Prostate gland (tissue), 2 donors: ENCODE measurements around the gene PLSCR5.

ENCODE experiments used
- POLR2A ChIP-seq: fragments of 450-650 bp; IDR thresholded peaks from one replicate; pipeline ENCODE4 v1.6.1; 2016; ENCODE audit warnings: antibody characterized with exemption, mild to moderate bottlenecking
- TF ChIP-seq, protein P1 (sequence below), 4 experiments: fragments of 200-600 bp in 2 of 4; fragments of 450-650 bp in 2 of 4; sonication (generic) in 2 of 4; IDR thresholded peaks; 1 replicate in 3 of 4; 2 replicates in 1 of 4; pipeline ENCODE4 v1.5.1; 2016 to 2019; ENCODE audit warnings: antibody characterized with exemption in 4 of 4, mild to moderate bottlenecking in 2 of 4, moderate library complexity in 2 of 4

GRCh38 chr3:146554151-146554760 lies 50.9 kb downstream of the PLSCR5 start:
- TF ChIP-seq, protein P1, sequence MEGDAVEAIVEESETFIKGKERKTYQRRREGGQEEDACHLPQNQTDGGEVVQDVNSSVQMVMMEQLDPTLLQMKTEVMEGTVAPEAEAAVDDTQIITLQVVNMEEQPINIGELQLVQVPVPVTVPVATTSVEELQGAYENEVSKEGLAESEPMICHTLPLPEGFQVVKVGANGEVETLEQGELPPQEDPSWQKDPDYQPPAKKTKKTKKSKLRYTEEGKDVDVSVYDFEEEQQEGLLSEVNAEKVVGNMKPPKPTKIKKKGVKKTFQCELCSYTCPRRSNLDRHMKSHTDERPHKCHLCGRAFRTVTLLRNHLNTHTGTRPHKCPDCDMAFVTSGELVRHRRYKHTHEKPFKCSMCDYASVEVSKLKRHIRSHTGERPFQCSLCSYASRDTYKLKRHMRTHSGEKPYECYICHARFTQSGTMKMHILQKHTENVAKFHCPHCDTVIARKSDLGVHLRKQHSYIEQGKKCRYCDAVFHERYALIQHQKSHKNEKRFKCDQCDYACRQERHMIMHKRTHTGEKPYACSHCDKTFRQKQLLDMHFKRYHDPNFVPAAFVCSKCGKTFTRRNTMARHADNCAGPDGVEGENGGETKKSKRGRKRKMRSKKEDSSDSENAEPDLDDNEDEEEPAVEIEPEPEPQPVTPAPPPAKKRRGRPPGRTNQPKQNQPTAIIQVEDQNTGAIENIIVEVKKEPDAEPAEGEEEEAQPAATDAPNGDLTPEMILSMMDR (IDR thresholded peaks at IDR 0.05), result no peak
- no peak for TF ChIP-seq POLR2A
